Astrocyte of the spinal cord (primary cell): ENCODE results near the gene PTGIS.

Source experiments
- DNase-seq: peaks from one replicate; pipeline ENCODE4 v3.0.0; 2011; ENCODE audit warnings: low read depth, low spot score
- H3K4me3 ChIP-seq: 2 replicates; pipeline ENCODE4 v1.5.1; 2011; ENCODE audit warnings: low read depth, mild to moderate bottlenecking, low read length, moderate library complexity
- CTCF ChIP-seq: IDR thresholded peaks from 2 replicates; pipeline ENCODE4 v1.5.1; 2012; ENCODE audit warnings: low read depth, mild to moderate bottlenecking, low read length, inconsistent platforms
- in situ Hi-C: cut with HindIII; loops from 2 replicates; pipeline ENCODE4 v1.10.0; 2017; ENCODE audit warnings: low sequenced_read_pairs

Gene PTGIS

GRCh38 chr20:49594931-49595315, 27.0 kb upstream of the PTGIS start:
- DNase-seq = no peak
- in situ Hi-C loops = no loop called here
- no peak overlapping the region for H3K4me3 ChIP-seq
- no peak for TF ChIP-seq CTCF

GRCh38 chr20:49594143-49594930, 26.4 kb upstream of the PTGIS start:
- in situ Hi-C loops = no loop called here
- TF ChIP-seq CTCF = no peak
- peak; percentile 62 for DNase-seq
- no peak overlapping the region for H3K4me3 ChIP-seq

GRCh38 chr20:49593466-49594142, 25.7 kb upstream of the PTGIS start:
- H3K4me3 ChIP-seq = no peak overlapping the region
- DNase-seq = no peak
- TF ChIP-seq CTCF = no peak
- in situ Hi-C loops = no loop called here

GRCh38 chr20:49592120-49592519, 24.2 kb upstream of the PTGIS start:
- in situ Hi-C loops = no loop called here
- no peak overlapping the region for H3K4me3 ChIP-seq
- DNase-seq = no peak
- TF ChIP-seq CTCF = no peak

- in situ Hi-C loops = no loop called here
- TF ChIP-seq CTCF = no peak
- no peak for DNase-seq
- H3K4me3 ChIP-seq = no peak overlapping the region
These were observed 23.4 kb upstream of the PTGIS start for GRCh38 chr20:49591217-49591865.

GRCh38 chr20:49590163-49591017, 22.5 kb upstream of the PTGIS start:
- H3K4me3 ChIP-seq = no peak overlapping the region
- no peak for TF ChIP-seq CTCF
- no peak for DNase-seq
- in situ Hi-C loops = no loop called here
